CD4-positive, alpha-beta T cell treated with Interleukin-2 at 100 ng/mL for 4 hours (primary cell): ENCODE data around the gene MEMO1.
A peak's percentile ranks its signal among the peaks of the same experiment; 100 is the strongest.
"Not testable (repeated sequence)": the region's sequence is repeated elsewhere in the genome, so short reads cannot be mapped to it uniquely, and the experiment has no call there.

Source experiments
- DNase-seq: peaks from one replicate; pipeline ENCODE4 v3.0.0-alpha.2; 2020; ENCODE audit warnings: low spot score

MEMO1 gene

GRCh38 chr2:32010670-32011484 lies at the start of gene MEMO1:
Gene MEMO1, minus strand, starts transcription at chr2:32011008. Its CDS starts 761 bp downstream, at chr2:32010247.
- peak; percentile 90 for DNase-seq

- no peak for DNase-seq
Measured at GRCh38 chr2:32060266-32060665, 49.5 kb upstream of the MEMO1 start.

GRCh38 chr2:32058130-32058529 lies 47.3 kb upstream of the MEMO1 start:
- no peak for DNase-seq

GRCh38 chr2:32054583-32054982 lies 43.8 kb upstream of the MEMO1 start:
- not testable (repeated sequence) for DNase-seq

- no peak for DNase-seq
Measured at GRCh38 chr2:32051836-32052439, 41.1 kb upstream of the MEMO1 start.

- DNase-seq, result no peak
Measured at GRCh38 chr2:32043561-32043960, 32.8 kb upstream of the MEMO1 start.

- DNase-seq, result peak; percentile 93
Measured at GRCh38 chr2:32039447-32040219, 28.8 kb upstream of the MEMO1 start, which contains the start of gene DPY30. Gene DPY30, minus strand, starts transcription at chr2:32039805. Its CDS starts 349 bp downstream, at chr2:32039456.

GRCh38 chr2:32034198-32034887 lies 23.5 kb upstream of the MEMO1 start:
- DNase-seq, result not testable (repeated sequence)

- DNase-seq, result not testable (repeated sequence)
Measured at GRCh38 chr2:32018789-32019482, 8.1 kb upstream of the MEMO1 start.

GRCh38 chr2:32012872-32013271 lies 2.1 kb upstream of the MEMO1 start:
- DNase-seq, result no peak

GRCh38 chr2:32011485-32011960 lies 715 bp upstream of the MEMO1 start:
- DNase-seq, result no peak

- DNase-seq, result peak; percentile 73
Measured at GRCh38 chr2:32010280-32010669, 533 bp downstream of the MEMO1 start.

- DNase-seq, result peak; percentile 26
Measured at GRCh38 chr2:32009516-32010256, 1.1 kb downstream of the MEMO1 start.

- no peak for DNase-seq
Measured at GRCh38 chr2:32008805-32009515, 1.8 kb downstream of the MEMO1 start.

GRCh38 chr2:32007121-32007391 lies 3.8 kb downstream of the MEMO1 start:
- no peak for DNase-seq

- no peak for DNase-seq
Measured at GRCh38 chr2:32005371-32005976, 5.3 kb downstream of the MEMO1 start.

- no peak for DNase-seq
Measured at GRCh38 chr2:32003791-32004190, 7.0 kb downstream of the MEMO1 start.

- DNase-seq, result no peak
Measured at GRCh38 chr2:32002406-32002805, 8.4 kb downstream of the MEMO1 start.

GRCh38 chr2:31999438-31999837 lies 11.4 kb downstream of the MEMO1 start:
- DNase-seq, result no peak
